Activated CD8-positive, alpha-beta T cell treated with anti-CD3 and anti-CD28 coated beads for 36 hours (primary cell): ENCODE results near the gene VGLL3. TPM values are rescaled to one million over a fixed set of nuclear protein-coding genes. Genes with fewer than 3 reads are reported as not detected.
A peak's percentile ranks its signal among the peaks of the same experiment; 100 is the strongest.
"Not testable (repeated sequence)": the region's sequence is repeated elsewhere in the genome, so short reads cannot be mapped to it uniquely, and the experiment has no call there.

Source experiments
- ATAC-seq: fragments of 200-7000 bp; cut with Tn5 transposase; one replicate; pipeline ENCODE4 v1.10.0; 2021; ENCODE audit warnings: mild to moderate bottlenecking, moderate library complexity
- CTCF ChIA-PET: fragments of 350-600 bp; sonication (Branson Sonifier 250); formaldehyde crosslinking; loops from one replicate; lab custom pipeline; 2021; ENCODE audit warnings: antibody characterized with exemption; lab: Charles Lee
- POLR2A ChIA-PET: fragments of 350-600 bp; sonication (Branson Sonifier 250); formaldehyde crosslinking; loops from one replicate; lab custom pipeline; 2021; ENCODE audit warnings: antibody characterized with exemption; lab: Charles Lee
- DNase-seq: peaks from one replicate; pipeline ENCODE4 v3.0.0-alpha.2; 2020
- H3K27ac Mint-ChIP-seq: one replicate; pipeline ENCODE4 v1.8.0; 2021; ENCODE audit warnings: mild to moderate bottlenecking, mixed read lengths
- H3K27me3 Mint-ChIP-seq: one replicate; pipeline ENCODE4 v1.8.0; 2021; ENCODE audit warnings: mixed read lengths
- H3K36me3 Mint-ChIP-seq: one replicate; pipeline ENCODE4 v1.8.0; 2021; ENCODE audit warnings: low read depth, mixed read lengths
- H3K4me1 Mint-ChIP-seq: one replicate; pipeline ENCODE4 v1.8.0; 2021; ENCODE audit warnings: low read depth, mixed read lengths
- H3K4me3 Mint-ChIP-seq: one replicate; pipeline ENCODE4 v1.8.0; 2021; ENCODE audit warnings: mild to moderate bottlenecking, moderate library complexity, mixed read lengths
- H3K9me3 Mint-ChIP-seq: one replicate; pipeline ENCODE4 v1.8.0; 2021; ENCODE audit warnings: mixed read lengths
- intact Hi-C: fragments of 100-400 bp; cut with micrococcal nuclease; formaldehyde crosslinking; loops from one replicate; pipeline ENCODE4 v1.10.0; 2022
- total RNA-seq, 2 experiments: library from RNA; stranded (reverse); gene quantifications; one replicate each; pipeline ENCODE4 v1.2.3, GENCODE V29; 2021
- TF ChIP-seq, protein P1 (sequence below): fragments of 200-600 bp; IDR thresholded peaks from one replicate; pipeline ENCODE4 v1.8.0; 2022; ENCODE audit warnings: antibody characterized with exemption, mild to moderate bottlenecking

VGLL3 gene
- total RNA-seq, 2 experiments from 2014 or later = not detected

DNA sequence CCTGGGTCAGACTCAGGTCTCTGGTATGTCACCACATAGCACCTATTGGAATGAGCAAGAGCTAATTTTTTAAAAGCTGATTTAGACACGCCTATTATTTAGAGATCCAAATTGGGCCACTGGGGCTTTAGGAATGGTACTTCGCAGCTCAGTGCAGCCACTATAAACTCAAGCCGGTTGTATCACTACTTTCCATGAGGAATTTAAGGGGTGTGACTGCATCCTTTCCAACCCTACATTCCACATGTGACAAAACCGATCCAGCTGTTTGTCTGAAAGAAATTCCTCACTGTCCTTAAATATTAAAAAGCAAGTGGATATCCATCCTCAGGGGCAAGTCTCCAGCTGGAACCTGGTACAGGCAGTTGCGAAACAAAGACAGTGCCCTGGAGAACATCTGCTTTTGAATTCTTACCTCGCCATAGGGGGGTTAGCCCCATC, 12.8 kb downstream of the VGLL3 start:
- Mint-ChIP-seq H3K4me1 (no peaks in the 10 kb centered on the region), H3K27ac (no peak overlapping the region), H3K4me3 (no peak overlapping the region), H3K27me3 (no peaks in the 10 kb centered on the region), H3K9me3 (no peaks in the 10 kb centered on the region), H3K36me3 (no peaks in the 10 kb centered on the region)
- POLR2A ChIA-PET = no interaction called here
- intact Hi-C loops = no loop called here
- TF ChIP-seq, protein P1, sequence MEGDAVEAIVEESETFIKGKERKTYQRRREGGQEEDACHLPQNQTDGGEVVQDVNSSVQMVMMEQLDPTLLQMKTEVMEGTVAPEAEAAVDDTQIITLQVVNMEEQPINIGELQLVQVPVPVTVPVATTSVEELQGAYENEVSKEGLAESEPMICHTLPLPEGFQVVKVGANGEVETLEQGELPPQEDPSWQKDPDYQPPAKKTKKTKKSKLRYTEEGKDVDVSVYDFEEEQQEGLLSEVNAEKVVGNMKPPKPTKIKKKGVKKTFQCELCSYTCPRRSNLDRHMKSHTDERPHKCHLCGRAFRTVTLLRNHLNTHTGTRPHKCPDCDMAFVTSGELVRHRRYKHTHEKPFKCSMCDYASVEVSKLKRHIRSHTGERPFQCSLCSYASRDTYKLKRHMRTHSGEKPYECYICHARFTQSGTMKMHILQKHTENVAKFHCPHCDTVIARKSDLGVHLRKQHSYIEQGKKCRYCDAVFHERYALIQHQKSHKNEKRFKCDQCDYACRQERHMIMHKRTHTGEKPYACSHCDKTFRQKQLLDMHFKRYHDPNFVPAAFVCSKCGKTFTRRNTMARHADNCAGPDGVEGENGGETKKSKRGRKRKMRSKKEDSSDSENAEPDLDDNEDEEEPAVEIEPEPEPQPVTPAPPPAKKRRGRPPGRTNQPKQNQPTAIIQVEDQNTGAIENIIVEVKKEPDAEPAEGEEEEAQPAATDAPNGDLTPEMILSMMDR = no peak
- ATAC-seq = no peak
- CTCF ChIA-PET = no interaction called here
- no peak for DNase-seq

DNA sequence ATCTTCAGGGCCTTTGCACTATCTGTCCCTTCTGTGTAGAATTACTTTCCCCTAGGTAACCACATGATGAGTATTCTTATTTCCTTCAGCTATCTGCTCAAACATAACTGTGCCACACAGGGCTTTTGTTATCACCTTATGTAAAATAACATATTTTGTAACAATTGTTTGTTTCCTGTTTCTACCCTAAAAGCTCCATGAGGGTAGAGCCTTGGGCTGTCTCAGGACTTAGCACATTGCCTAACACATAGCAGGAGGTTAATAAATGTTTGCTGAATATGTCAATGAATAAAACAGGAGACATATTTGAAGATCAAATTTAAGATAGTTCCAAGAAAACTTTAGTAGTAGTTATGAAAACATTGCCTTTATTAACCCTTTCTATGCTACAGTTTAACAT, 14.7 kb downstream of the VGLL3 start:
- no peaks in the 10 kb centered on the region for H3K9me3 Mint-ChIP-seq
- H3K4me1 Mint-ChIP-seq = no peaks in the 10 kb centered on the region
- H3K27ac Mint-ChIP-seq = no peak overlapping the region
- DNase-seq (no peak), ATAC-seq (no peak)
- H3K27me3 Mint-ChIP-seq = no peaks in the 10 kb centered on the region
- ChIA-PET CTCF (no interaction called here), POLR2A (no interaction called here)
- H3K4me3 Mint-ChIP-seq = no peak overlapping the region
- no peaks in the 10 kb centered on the region for H3K36me3 Mint-ChIP-seq
- intact Hi-C loops = no loop called here
- TF ChIP-seq, protein P1 = no peak

DNA sequence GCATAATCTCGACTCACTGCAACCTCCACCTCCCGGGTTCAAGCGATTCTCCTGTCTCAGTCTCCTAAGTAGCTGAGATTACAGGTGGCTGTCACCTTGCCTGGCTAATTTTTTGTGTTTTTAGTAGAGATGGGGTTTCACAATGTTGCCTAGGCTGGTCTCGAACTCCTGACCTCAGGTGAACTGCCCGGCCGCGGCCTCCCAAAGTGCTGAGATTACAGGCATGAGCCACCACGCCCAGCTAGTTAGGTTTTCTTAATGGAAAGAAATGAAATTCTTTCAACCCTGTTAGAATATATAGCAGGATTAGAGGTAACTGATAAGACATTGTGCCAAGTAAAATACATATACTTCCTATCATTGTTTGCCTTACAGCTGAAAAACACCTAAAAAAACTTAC, 16.8 kb downstream of the VGLL3 start:
- H3K9me3 Mint-ChIP-seq, H3K4me1 Mint-ChIP-seq, H3K27me3 Mint-ChIP-seq, ATAC-seq, intact Hi-C loops, H3K4me3 Mint-ChIP-seq, DNase-seq, POLR2A ChIA-PET, H3K36me3 Mint-ChIP-seq, H3K27ac Mint-ChIP-seq: not testable (repeated sequence)
- CTCF ChIA-PET = interaction anchor here (1.2 kb wide), 1 partner anchor 194 kb away, joined by 4 read pairs; no protein-coding TSS in a partner anchor

DNA sequence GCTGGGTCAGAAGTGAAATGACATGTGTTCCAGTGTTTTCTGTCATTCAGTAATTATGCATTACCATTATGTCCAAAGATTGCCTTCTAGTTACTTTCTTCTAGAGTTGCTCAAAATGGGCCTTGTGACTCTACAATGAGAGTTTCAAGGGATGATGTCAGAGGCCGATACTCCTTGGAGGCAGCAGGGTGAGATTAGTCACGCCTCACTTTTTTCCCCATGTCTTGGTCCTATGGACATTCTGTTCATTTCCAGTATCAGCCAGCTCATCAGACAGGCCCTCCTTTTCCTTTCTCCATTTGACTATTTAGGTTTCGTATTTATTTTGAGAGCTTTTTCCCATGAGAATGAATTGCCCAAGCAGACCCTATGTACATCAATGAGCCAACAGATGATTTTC, 17.5 kb downstream of the VGLL3 start:
- Mint-ChIP-seq H3K4me3 (no peak overlapping the region), H3K36me3 (no peaks in the 10 kb centered on the region), H3K9me3 (peaks cover 2% of the 10 kb centered on the region), H3K27ac (no peak overlapping the region), H3K27me3 (no peaks in the 10 kb centered on the region), H3K4me1 (no peaks in the 10 kb centered on the region)
- TF ChIP-seq, protein P1 = no peak
- POLR2A ChIA-PET = no interaction called here
- CTCF ChIA-PET = interaction anchor here (1.2 kb wide), 1 partner anchor 194 kb away, joined by 4 read pairs; no protein-coding TSS in a partner anchor
- no peak for DNase-seq
- no peak for ATAC-seq
- intact Hi-C loops = no loop called here

DNA sequence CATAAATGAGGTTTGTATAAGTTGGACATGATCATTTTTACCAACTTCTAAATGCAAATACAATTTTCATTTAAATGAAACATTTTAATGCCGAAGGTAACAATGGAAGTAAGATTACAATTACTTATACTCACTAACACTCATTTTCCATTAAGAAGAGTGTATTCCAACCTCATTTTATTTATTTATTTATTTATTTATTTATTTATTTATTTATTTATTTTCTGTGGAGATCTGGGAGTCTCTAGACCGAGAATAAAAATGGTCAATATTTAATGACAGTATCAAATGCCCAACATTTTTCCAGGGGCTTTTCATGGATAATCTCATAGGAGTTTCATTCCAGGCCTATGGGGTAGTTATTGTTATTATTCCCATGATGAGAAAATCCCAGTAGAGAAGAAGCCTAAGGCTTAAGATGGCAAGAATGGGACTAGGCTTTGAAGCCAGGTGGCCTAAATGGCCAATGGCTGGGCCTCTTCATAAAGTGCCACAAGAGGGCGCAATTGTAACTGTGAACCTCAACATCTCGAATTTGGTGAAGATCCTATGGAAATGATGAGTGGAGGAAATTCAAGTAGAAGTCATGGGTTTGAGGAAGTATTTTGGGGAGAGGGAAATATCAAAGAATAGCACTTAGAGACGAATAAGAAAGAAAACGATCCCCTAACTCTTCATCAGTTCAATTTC, 21.3 kb downstream of the VGLL3 start:
- no peaks in the 10 kb centered on the region for H3K36me3 Mint-ChIP-seq
- ChIA-PET POLR2A (no interaction called here), CTCF (no interaction called here)
- TF ChIP-seq, protein P1 = peak; percentile 50
- H3K27ac Mint-ChIP-seq = no peak overlapping the region
- no peak for ATAC-seq
- peak; percentile 50 for DNase-seq
- no peak overlapping the region for H3K4me3 Mint-ChIP-seq
- intact Hi-C loops = no loop called here
- H3K9me3 Mint-ChIP-seq = peaks cover 2% of the 10 kb centered on the region
- no peaks in the 10 kb centered on the region for H3K27me3 Mint-ChIP-seq
- H3K4me1 Mint-ChIP-seq = no peaks in the 10 kb centered on the region
